ENCODE data around the gene PKD2L1.

GRCh38 chr10:100333106-100333505 lies 3.1 kb upstream of the PKD2L1 start:
- no peak for TF ChIP-seq CTCF (IDR thresholded peaks at IDR 0.05)
- TF ChIP-seq EP300 (IDR thresholded peaks at IDR 0.05; ENCODE audit: low read depth) = no peak
- TF ChIP-seq POLR2AphosphoS5 (IDR thresholded peaks at IDR 0.05) = no peak
- no peak for TF ChIP-seq POLR2A (IDR thresholded peaks at IDR 0.05)
